Uterus (tissue), 2 donors: ENCODE measurements around the gene SLC6A8.

ENCODE experiments used
- POLR2A ChIP-seq, 2 donors: fragments of 450-650 bp; IDR thresholded peaks; one replicate each; pipeline ENCODE4 v1.6.1; 2016; ENCODE audit warnings: antibody characterized with exemption in 2 of 2, mild to moderate bottlenecking in 1 of 2, moderate library complexity in 1 of 2
- TF ChIP-seq, protein P1 (sequence below), 4 experiments: fragments of 200-600 bp in 2 of 4; fragments of 450-650 bp in 2 of 4; sonication (generic) in 2 of 4; IDR thresholded peaks; one replicate each; pipeline ENCODE4 v1.5.1; 2016 to 2019; ENCODE audit warnings: antibody characterized with exemption in 4 of 4, mild to moderate bottlenecking in 2 of 4, moderate library complexity in 1 of 4

GRCh38 chrX:153653556-153653955 lies 34.2 kb upstream of the SLC6A8 start:
- TF ChIP-seq, protein P1, sequence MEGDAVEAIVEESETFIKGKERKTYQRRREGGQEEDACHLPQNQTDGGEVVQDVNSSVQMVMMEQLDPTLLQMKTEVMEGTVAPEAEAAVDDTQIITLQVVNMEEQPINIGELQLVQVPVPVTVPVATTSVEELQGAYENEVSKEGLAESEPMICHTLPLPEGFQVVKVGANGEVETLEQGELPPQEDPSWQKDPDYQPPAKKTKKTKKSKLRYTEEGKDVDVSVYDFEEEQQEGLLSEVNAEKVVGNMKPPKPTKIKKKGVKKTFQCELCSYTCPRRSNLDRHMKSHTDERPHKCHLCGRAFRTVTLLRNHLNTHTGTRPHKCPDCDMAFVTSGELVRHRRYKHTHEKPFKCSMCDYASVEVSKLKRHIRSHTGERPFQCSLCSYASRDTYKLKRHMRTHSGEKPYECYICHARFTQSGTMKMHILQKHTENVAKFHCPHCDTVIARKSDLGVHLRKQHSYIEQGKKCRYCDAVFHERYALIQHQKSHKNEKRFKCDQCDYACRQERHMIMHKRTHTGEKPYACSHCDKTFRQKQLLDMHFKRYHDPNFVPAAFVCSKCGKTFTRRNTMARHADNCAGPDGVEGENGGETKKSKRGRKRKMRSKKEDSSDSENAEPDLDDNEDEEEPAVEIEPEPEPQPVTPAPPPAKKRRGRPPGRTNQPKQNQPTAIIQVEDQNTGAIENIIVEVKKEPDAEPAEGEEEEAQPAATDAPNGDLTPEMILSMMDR (IDR thresholded peaks at IDR 0.05) = no peak
- TF ChIP-seq POLR2A (IDR thresholded peaks at IDR 0.05) = no peak
